DND-41 (cell line): ENCODE data around the gene TSPAN7.

ENCODE experiments used
- ATAC-seq: fragments of 200-7000 bp; cut with Tn5 transposase; 3 replicates; pipeline ENCODE4 v1.9.1; 2021; ENCODE audit warnings: low read depth; ENCODE audit not compliant: insufficient read depth
- DNase-seq: peaks from one replicate; pipeline ENCODE4 v3.0.0-alpha.2; 2020
- H2AFZ ChIP-seq: 2 replicates; pipeline ENCODE4 v1.6.0; 2012; ENCODE audit warnings: low read depth, low read length
- H3K27ac ChIP-seq: 2 replicates; pipeline ENCODE4 v1.5.1; 2012; ENCODE audit warnings: low read length, inconsistent platforms
- H3K27me3 ChIP-seq: fragments of 200-600 bp; sonication (generic); 2 replicates; pipeline ENCODE4 v1.6.0; 2012; ENCODE audit warnings: low read length, mild to moderate bottlenecking, inconsistent platforms; ENCODE audit not compliant: insufficient read depth, poor library complexity
- H3K36me3 ChIP-seq: 2 replicates; pipeline ENCODE4 v1.5.1; 2012; ENCODE audit warnings: low read length, inconsistent platforms; ENCODE audit not compliant: insufficient read depth
- H3K4me1 ChIP-seq: 2 replicates; pipeline ENCODE4 v1.5.1; 2012; ENCODE audit warnings: mild to moderate bottlenecking, low read length; ENCODE audit not compliant: insufficient read depth
- H3K4me2 ChIP-seq: 2 replicates; pipeline ENCODE4 v1.6.0; 2012; ENCODE audit warnings: mild to moderate bottlenecking, moderate library complexity, low read length, inconsistent platforms; ENCODE audit not compliant: insufficient read depth
- H3K4me3 ChIP-seq, 2 experiments: fragments of 200-600 bp in 1 of 2; shearing (Covaris generic) in 1 of 2; 2 replicates each; pipeline ENCODE4 v1.5.1; 2012 to 2016; ENCODE audit warnings: inconsistent platforms in 2 of 2, low read length in 2 of 2, mild to moderate bottlenecking in 2 of 2, low read depth in 1 of 2, moderate library complexity in 1 of 2
- H3K79me2 ChIP-seq: 2 replicates; pipeline ENCODE4 v1.6.0; 2012; ENCODE audit warnings: low read length, inconsistent platforms; ENCODE audit not compliant: insufficient read depth
- H3K9ac ChIP-seq: 2 replicates; pipeline ENCODE4 v1.6.0; 2012; ENCODE audit warnings: low read depth, mild to moderate bottlenecking, inconsistent platforms, low read length, moderate library complexity
- H3K9me3 ChIP-seq: 2 replicates; pipeline ENCODE4 v1.5.1; 2012; ENCODE audit warnings: low read length, moderate library complexity, mild to moderate bottlenecking, inconsistent platforms; ENCODE audit not compliant: insufficient read depth, severe bottlenecking
- H4K20me1 ChIP-seq: 2 replicates; pipeline ENCODE4 v1.6.0; 2012; ENCODE audit warnings: low read length; ENCODE audit not compliant: insufficient read depth
- EZH2 ChIP-seq: IDR thresholded peaks from 3 replicates; pipeline ENCODE4 v1.6.1; 2012; ENCODE audit warnings: borderline replicate concordance, low read depth, mild to moderate bottlenecking, moderate library complexity, low read length, inconsistent platforms; ENCODE audit not compliant: severe bottlenecking
- TF ChIP-seq, protein P1 (sequence below): IDR thresholded peaks from 2 replicates; pipeline ENCODE4 v1.5.1; 2012; ENCODE audit warnings: borderline replicate concordance, low read length, moderate library complexity, mild to moderate bottlenecking; ENCODE audit not compliant: poor library complexity, severe bottlenecking; ENCODE audit errors: extremely low read depth

TSPAN7 gene, protein sequence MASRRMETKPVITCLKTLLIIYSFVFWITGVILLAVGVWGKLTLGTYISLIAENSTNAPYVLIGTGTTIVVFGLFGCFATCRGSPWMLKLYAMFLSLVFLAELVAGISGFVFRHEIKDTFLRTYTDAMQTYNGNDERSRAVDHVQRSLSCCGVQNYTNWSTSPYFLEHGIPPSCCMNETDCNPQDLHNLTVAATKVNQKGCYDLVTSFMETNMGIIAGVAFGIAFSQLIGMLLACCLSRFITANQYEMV

DNA sequence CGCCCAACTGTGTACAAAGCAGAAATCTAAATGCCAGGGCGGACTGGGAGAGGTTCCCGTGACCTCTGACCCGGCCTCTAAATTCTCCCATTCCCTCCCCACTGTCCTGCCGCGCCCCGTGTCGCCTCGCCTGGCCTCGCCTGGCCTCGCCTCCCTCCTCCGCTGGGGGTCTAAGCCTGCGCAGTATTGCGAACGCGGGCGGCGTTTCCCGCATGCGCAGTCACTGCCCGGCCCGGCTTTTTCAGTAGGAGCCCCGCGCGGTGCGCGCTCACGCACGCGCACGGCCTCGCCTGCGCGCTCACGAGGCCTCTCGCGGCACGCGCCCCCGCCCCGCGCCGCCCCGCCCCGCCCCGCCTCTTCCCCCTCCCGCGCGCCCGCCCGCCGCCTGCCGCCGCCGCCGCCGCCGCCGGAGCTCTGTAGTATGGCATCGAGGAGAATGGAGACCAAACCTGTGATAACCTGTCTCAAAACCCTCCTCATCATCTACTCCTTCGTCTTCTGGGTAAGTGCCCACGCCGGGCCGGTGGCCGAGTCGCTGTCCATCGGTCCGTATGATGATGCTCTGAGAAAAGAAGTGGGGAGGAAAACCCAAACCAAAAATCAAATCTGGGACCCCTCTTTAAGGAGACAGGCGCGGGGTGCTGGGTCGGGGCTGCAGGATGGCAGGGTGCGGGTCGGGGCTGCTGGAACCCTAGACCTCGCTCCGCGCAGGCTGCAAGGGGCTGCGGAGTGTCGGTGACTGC, at the start of gene TSPAN7:
Gene TSPAN7, plus strand, starts transcription at position 417 of the 743 bp plus-strand sequence. Its CDS starts 5 bp downstream, at position 422.
- no peaks in the 10 kb centered on the region for H3K79me2 ChIP-seq
- H3K27me3 ChIP-seq = peaks cover 15% of the 10 kb centered on the region
- ATAC-seq = peak; percentile 92
- peak within 1 kb of the TSS; percentile 60 for H3K9ac ChIP-seq
- TF ChIP-seq, protein P1, sequence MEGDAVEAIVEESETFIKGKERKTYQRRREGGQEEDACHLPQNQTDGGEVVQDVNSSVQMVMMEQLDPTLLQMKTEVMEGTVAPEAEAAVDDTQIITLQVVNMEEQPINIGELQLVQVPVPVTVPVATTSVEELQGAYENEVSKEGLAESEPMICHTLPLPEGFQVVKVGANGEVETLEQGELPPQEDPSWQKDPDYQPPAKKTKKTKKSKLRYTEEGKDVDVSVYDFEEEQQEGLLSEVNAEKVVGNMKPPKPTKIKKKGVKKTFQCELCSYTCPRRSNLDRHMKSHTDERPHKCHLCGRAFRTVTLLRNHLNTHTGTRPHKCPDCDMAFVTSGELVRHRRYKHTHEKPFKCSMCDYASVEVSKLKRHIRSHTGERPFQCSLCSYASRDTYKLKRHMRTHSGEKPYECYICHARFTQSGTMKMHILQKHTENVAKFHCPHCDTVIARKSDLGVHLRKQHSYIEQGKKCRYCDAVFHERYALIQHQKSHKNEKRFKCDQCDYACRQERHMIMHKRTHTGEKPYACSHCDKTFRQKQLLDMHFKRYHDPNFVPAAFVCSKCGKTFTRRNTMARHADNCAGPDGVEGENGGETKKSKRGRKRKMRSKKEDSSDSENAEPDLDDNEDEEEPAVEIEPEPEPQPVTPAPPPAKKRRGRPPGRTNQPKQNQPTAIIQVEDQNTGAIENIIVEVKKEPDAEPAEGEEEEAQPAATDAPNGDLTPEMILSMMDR = no peak
- TF ChIP-seq EZH2 = no peak
- H2AFZ ChIP-seq = peak within 1 kb of the TSS; percentile 77
- no peaks in the 10 kb centered on the region for H3K9me3 ChIP-seq
- H4K20me1 ChIP-seq = no peaks in the 10 kb centered on the region
- peak within 1 kb of the TSS; percentile 47; the same call in 1 of the 2 replicates for H3K27ac ChIP-seq
- H3K4me1 ChIP-seq = peaks cover 21% of the 10 kb centered on the region
- H3K36me3 ChIP-seq = no peaks in the 10 kb centered on the region
- peak within 1 kb of the TSS; percentile 79 for H3K4me2 ChIP-seq
- DNase-seq = peak; percentile 82
- H3K4me3 ChIP-seq = peak within 1 kb of the TSS; percentile 28 to 62; a peak in 3 of 4 replicates

DNA sequence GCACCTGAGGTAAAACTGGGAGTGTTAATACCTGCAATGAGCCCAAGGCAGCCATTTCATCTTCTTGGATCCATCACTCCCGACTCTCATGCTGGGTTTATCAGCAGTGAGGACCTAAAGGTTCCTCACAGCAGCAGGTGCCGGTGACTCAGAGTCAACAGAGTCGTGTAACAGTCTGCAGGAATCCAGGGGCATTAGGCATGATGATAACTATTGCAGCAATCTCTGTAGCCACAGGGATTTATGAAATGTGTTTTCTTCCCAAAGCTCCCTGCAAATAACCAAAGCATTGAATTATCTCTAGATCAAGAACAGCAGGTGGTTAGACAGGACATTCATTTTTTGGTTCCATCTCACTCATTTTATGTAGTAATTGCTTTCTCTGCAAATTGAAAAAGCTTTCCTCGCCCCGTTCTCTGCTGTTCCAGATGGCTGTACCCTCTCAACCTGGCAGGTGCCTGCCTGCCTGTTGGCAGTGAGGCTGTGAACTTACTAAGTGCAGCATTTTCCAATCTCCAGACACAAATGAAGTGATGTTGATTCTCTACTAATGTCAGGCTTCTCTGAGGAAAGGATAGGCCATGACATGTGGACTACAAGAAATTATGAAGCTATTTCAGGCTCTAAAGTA, 48.1 kb upstream of the TSPAN7 start:
- H3K9me3 ChIP-seq = no peaks in the 10 kb centered on the region
- ATAC-seq (no peak), DNase-seq (no peak)
- H3K4me2 ChIP-seq = no peak overlapping the region
- H3K4me1 ChIP-seq = 0 out of 2 replicates have a peak, but pooled peaks cover 3% of the 10 kb centered on the region
- H3K36me3 ChIP-seq = no peaks in the 10 kb centered on the region
- no peak overlapping the region for H2AFZ ChIP-seq
- H3K27ac ChIP-seq = no peak overlapping the region
- no peak overlapping the region for H3K4me3 ChIP-seq
- no peaks in the 10 kb centered on the region for H3K79me2 ChIP-seq
- no peaks in the 10 kb centered on the region for H3K27me3 ChIP-seq
- TF ChIP-seq, protein P1 = no peak
- TF ChIP-seq EZH2 = no peak
- H4K20me1 ChIP-seq = no peaks in the 10 kb centered on the region
- H3K9ac ChIP-seq = no peak overlapping the region

DNA sequence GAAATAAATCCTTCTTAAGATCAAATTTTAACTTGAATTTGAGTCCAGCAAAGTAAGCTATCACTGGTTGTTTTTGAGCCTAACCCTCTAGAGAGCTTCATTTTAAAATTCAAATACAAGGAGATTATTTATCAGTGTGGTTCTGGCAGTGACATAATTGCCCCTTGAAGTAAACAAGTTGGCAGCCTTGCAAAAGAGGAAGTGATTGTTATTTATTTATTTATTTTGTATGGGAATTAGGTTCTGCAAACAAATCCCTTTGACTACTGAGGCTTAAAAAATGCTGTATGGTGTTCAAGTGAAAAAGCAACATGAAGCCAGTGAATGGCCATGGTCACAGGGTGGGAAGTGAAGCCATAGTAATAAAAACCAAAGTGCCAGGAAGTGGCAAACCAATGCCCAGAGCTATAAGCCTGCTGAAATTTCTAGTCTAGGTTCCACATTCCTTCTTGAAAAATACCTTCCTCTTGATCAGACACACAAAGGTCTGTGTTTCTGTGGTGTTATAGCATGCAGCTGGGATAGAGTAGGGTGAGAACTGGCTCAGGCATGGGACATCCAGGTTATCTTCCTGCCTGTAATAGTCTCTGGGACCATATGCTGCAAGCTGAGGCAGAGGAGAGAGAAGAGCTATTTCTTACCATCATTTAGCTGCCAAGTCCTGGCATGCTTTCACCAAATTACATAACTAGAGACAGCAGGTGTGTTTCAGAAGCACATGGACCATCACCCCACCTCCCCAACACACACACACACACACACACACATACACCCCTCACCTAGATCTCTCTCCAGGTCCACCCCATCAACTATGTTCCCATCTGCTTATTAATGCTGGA, 47.1 kb upstream of the TSPAN7 start:
- H3K4me1 ChIP-seq = 0 out of 2 replicates have a peak, but pooled peaks cover 3% of the 10 kb centered on the region
- DNase-seq = no peak
- H3K79me2 ChIP-seq = no peaks in the 10 kb centered on the region
- H3K4me2 ChIP-seq = no peak overlapping the region
- H3K9ac ChIP-seq = no peak overlapping the region
- no peak overlapping the region; the same call in 1 of the 2 replicates for H2AFZ ChIP-seq
- no peaks in the 10 kb centered on the region for H3K27me3 ChIP-seq
- no peak overlapping the region for H3K4me3 ChIP-seq
- H3K9me3 ChIP-seq = no peaks in the 10 kb centered on the region
- ATAC-seq = peak; percentile 39; the same call in 1 of the 3 replicates
- H3K27ac ChIP-seq = no peak overlapping the region
- H4K20me1 ChIP-seq = no peaks in the 10 kb centered on the region
- TF ChIP-seq EZH2 = no peak
- TF ChIP-seq, protein P1 = no peak
- H3K36me3 ChIP-seq = no peaks in the 10 kb centered on the region
